Keratinocyte (primary cell): Measurements from ENCODE around the gene ASH1L. TPM values are rescaled to one million over a fixed set of nuclear protein-coding genes. Genes with fewer than 3 reads are reported as not detected.
A peak's percentile ranks its signal among the peaks of the same experiment; 100 is the strongest.

Source experiments
- DNase-seq: peaks from one replicate; pipeline ENCODE4 v3.0.0-alpha.2; 2011; ENCODE audit warnings: low read depth, missing footprints, low spot score
- FAIRE-seq: peaks from 2 replicates; lab custom pipeline; 2011; peaks lifted over from hg19 to GRCh38; lab: Jason Lieb, UNC
- H2AFZ ChIP-seq: 2 replicates; pipeline ENCODE4 v1.6.0; 2012; ENCODE audit warnings: low read length, control low read depth, inconsistent platforms; ENCODE audit not compliant: control insufficient read depth
- H3K27ac ChIP-seq: 2 replicates; pipeline ENCODE4 v1.5.1; 2011; ENCODE audit warnings: low read length; ENCODE audit not compliant: control insufficient read depth, insufficient read depth
- H3K27me3 ChIP-seq: 3 replicates; pipeline ENCODE4 v1.6.0; 2011; ENCODE audit warnings: low read length; ENCODE audit not compliant: control insufficient read depth, insufficient read depth; ENCODE audit errors: extremely low read depth
- H3K36me3 ChIP-seq, 2 experiments: 2 replicates in 1 of 2; 3 replicates in 1 of 2; pipeline ENCODE4 v1.5.1; 2011; ENCODE audit warnings: low read length in 2 of 2, mild to moderate bottlenecking in 1 of 2; ENCODE audit not compliant: control insufficient read depth in 2 of 2, insufficient read depth in 2 of 2; ENCODE audit errors: extremely low read depth in 1 of 2
- H3K4me1 ChIP-seq: 3 replicates; pipeline ENCODE4 v1.5.1; 2011; ENCODE audit warnings: low read length; ENCODE audit not compliant: control insufficient read depth, insufficient read depth; ENCODE audit errors: extremely low read depth
- H3K4me2 ChIP-seq: 3 replicates; pipeline ENCODE4 v1.6.0; 2011; ENCODE audit warnings: low read depth, low read length; ENCODE audit not compliant: control insufficient read depth, insufficient read depth; ENCODE audit errors: extremely low read depth
- H3K4me3 ChIP-seq, 3 experiments: fragments of 200-600 bp in 1 of 3; sonication (generic) in 1 of 3; 2 replicates in 2 of 3; 3 replicates in 1 of 3; pipeline ENCODE4 v1.5.1; 2011 to 2016; ENCODE audit warnings: low read length in 3 of 3, mild to moderate bottlenecking in 3 of 3, control low read depth in 2 of 3, inconsistent platforms in 1 of 3, low read depth in 1 of 3, mixed read lengths in 1 of 3, mixed run types in 1 of 3, moderate library complexity in 1 of 3; ENCODE audit not compliant: control insufficient read depth in 2 of 3, insufficient read depth in 2 of 3; ENCODE audit errors: extremely low read depth in 1 of 3
- H3K79me2 ChIP-seq: 2 replicates; pipeline ENCODE4 v1.6.0; 2012; ENCODE audit warnings: low read length; ENCODE audit not compliant: control insufficient read depth, insufficient read depth
- H3K9ac ChIP-seq: 3 replicates; pipeline ENCODE4 v1.6.0; 2011; ENCODE audit warnings: low read length; ENCODE audit not compliant: control insufficient read depth, insufficient read depth; ENCODE audit errors: extremely low read depth
- H3K9me1 ChIP-seq: 3 replicates; pipeline ENCODE4 v1.6.0; 2011; ENCODE audit warnings: low read length; ENCODE audit not compliant: control insufficient read depth, insufficient read depth; ENCODE audit errors: extremely low read depth
- H3K9me3 ChIP-seq: 2 replicates; pipeline ENCODE4 v1.5.1; 2012; ENCODE audit warnings: low read depth, low read length; ENCODE audit not compliant: control insufficient read depth
- H4K20me1 ChIP-seq: 3 replicates; pipeline ENCODE4 v1.6.0; 2011; ENCODE audit warnings: low read length; ENCODE audit not compliant: control insufficient read depth, insufficient read depth; ENCODE audit errors: extremely low read depth
- EZH2 ChIP-seq: IDR thresholded peaks from one replicate; pipeline ENCODE4 v1.6.1; 2012; ENCODE audit warnings: inconsistent platforms, mild to moderate bottlenecking, low read length, moderate library complexity
- dilution Hi-C: fragments of 300-500 bp; cut with MboI; formaldehyde crosslinking; loops from one replicate; pipeline ENCODE4 v1.7.0; 2020; ENCODE audit warnings: low sequenced_read_pairs; ENCODE audit not compliant: extremely low pct_ligation_motif_present
- polyA plus RNA-seq, 5 experiments: library from polyadenylated mRNA; depleted of rRNA in 3 of 5; stranded (reverse) in 3 of 5; stranded (forward) in 1 of 5; unstranded in 1 of 5; fragments of >200 nt; gene quantifications; 1 replicate in 1 of 5; 2 replicates in 3 of 5; 3 replicates in 1 of 5; pipeline versions ENCODE4 v1.2.1 to v1.2.3, GENCODE V29; 2011 to 2012; ENCODE audit warnings: missing spikeins in 2 of 5, low read depth in 1 of 5, low replicate concordance in 1 of 5
- TF ChIP-seq, protein P1 (sequence below), 3 experiments: IDR thresholded peaks in 1 of 3; conservative IDR thresholded peaks in 1 of 3; optimal IDR thresholded peaks in 1 of 3; 2 replicates in 2 of 3; 3 replicates in 1 of 3; pipeline versions ENCODE3 to v1.5.1; 2011; ENCODE audit warnings: low read length in 3 of 3, mild to moderate bottlenecking in 3 of 3, moderate library complexity in 2 of 3, control low read depth in 1 of 3, inconsistent platforms in 1 of 3; ENCODE audit not compliant: insufficient read depth in 2 of 3; ENCODE audit errors: extremely low read depth in 1 of 3

ASH1L gene
- polyA plus RNA-seq, 1 donor (not counting 4 experiments of a cell fraction or from before 2014, with no cell fraction given), result 13.8 TPM

DNA sequence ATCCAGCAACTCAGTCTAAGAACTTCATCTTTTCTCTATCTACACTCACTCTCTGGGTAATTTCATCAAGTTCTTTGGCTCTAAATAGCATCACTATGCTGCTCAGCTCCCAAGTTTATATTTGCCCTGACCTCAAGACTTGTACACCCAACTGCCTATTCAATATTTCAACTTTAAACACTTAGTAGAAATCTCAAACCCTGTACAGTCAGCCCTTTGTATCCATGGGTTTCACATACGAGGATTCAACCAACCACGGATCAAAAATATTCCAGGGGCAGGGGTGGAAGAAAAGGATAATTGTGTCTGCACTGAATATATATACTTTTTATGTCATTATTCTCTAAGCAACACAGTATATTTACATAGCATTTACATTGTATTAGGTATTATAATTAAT is 13.9 kb downstream of the ASH1L start:
- no peak overlapping the region for H2AFZ ChIP-seq
- peak overlapping the region; percentile 27 for H3K4me2 ChIP-seq
- no peak for FAIRE-seq
- H3K9ac ChIP-seq, result no peak overlapping the region
- H4K20me1 ChIP-seq, result no peaks in the 10 kb centered on the region
- no peaks in the 10 kb centered on the region for H3K9me1 ChIP-seq
- H3K9me3 ChIP-seq, result no peaks in the 10 kb centered on the region
- no peak overlapping the region for H3K27ac ChIP-seq
- peaks cover 10% of the 10 kb centered on the region for H3K4me1 ChIP-seq
- DNase-seq, result no peak
- H3K79me2 ChIP-seq, result peaks cover 88% of the 10 kb centered on the region
- TF ChIP-seq, protein P1, sequence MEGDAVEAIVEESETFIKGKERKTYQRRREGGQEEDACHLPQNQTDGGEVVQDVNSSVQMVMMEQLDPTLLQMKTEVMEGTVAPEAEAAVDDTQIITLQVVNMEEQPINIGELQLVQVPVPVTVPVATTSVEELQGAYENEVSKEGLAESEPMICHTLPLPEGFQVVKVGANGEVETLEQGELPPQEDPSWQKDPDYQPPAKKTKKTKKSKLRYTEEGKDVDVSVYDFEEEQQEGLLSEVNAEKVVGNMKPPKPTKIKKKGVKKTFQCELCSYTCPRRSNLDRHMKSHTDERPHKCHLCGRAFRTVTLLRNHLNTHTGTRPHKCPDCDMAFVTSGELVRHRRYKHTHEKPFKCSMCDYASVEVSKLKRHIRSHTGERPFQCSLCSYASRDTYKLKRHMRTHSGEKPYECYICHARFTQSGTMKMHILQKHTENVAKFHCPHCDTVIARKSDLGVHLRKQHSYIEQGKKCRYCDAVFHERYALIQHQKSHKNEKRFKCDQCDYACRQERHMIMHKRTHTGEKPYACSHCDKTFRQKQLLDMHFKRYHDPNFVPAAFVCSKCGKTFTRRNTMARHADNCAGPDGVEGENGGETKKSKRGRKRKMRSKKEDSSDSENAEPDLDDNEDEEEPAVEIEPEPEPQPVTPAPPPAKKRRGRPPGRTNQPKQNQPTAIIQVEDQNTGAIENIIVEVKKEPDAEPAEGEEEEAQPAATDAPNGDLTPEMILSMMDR (optimal IDR thresholded peaks at IDR 0.05 in 1 of 3, IDR thresholded peaks at IDR 0.05 in 1 of 3, conservative IDR thresholded peaks at IDR 0.05 in 1 of 3; ENCODE audit: extremely low read depth in 1 of 3, insufficient read depth in 2 of 3, low read length in 3 of 3), result no peak
- TF ChIP-seq EZH2, result no peak
- no peaks in the 10 kb centered on the region for H3K36me3 ChIP-seq
- no peaks in the 10 kb centered on the region for H3K27me3 ChIP-seq
- H3K4me3 ChIP-seq, result no peak overlapping the region
- dilution Hi-C loops, result no loop called here

DNA sequence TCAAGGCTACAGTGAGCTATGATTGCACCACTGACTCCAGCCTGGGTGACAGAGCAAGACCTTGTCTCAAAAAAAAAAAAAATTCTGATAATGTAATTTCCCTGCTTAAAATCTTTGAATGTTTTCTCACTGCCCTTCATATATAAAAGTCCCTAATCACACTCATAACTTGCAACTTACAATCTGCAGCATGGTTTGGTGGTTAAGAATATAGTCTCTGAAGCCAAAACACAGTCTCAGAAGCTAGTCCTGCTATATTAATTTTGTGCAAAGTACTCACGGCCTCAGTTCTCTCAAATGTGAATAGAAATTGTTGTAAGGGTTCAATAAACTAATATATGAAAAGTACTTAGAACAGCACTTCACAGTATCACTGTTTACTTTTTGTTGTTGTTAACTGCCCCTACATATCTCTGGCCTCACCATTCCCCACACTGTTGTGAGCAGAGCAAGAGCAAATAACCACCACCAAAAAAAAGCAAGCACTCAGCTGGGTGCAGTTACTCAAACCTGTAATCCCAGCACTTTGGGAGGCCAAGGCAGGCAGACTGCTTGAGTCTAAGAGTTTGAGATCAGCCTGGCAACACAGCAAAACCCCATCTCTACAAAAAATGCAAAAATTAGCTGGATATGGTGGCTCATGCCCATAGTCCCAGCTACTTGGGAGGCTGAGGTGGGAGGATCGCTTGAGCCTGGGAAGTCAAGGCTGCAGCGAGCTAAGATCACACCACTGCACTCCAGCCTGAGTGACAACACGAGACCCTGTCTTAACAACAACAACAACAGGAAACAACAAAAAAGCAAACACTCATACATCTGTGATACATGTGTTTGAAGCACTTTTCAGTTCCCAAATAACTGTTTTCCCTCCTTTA is 22.4 kb downstream of the ASH1L start:
- H3K36me3 ChIP-seq, result no peaks in the 10 kb centered on the region
- no peak overlapping the region for H2AFZ ChIP-seq
- H3K4me2 ChIP-seq, result no peak overlapping the region
- FAIRE-seq (no peak), DNase-seq (no peak)
- dilution Hi-C loops, result no loop called here
- H3K27me3 ChIP-seq, result no peaks in the 10 kb centered on the region
- H3K9ac ChIP-seq, result no peak overlapping the region
- no peak overlapping the region for H3K4me3 ChIP-seq
- no peaks in the 10 kb centered on the region for H3K9me3 ChIP-seq
- H3K4me1 ChIP-seq, result no peaks in the 10 kb centered on the region
- H3K9me1 ChIP-seq, result no peaks in the 10 kb centered on the region
- peaks cover 81% of the 10 kb centered on the region for H3K79me2 ChIP-seq
- TF ChIP-seq, protein P1 (optimal IDR thresholded peaks at IDR 0.05 in 1 of 3, IDR thresholded peaks at IDR 0.05 in 1 of 3, conservative IDR thresholded peaks at IDR 0.05 in 1 of 3; ENCODE audit: extremely low read depth in 1 of 3, insufficient read depth in 2 of 3, low read length in 3 of 3), result no peak
- no peak overlapping the region for H3K27ac ChIP-seq
- H4K20me1 ChIP-seq, result peaks cover 5% of the 10 kb centered on the region
